B cell (primary cell): ENCODE results near the gene IGF2BP3.

ENCODE experiments used
- EZH2 ChIP-seq: IDR thresholded peaks from 2 replicates; pipeline ENCODE4 v1.6.1; 2012; ENCODE audit warnings: borderline replicate concordance, low read depth, mild to moderate bottlenecking, moderate library complexity, low read length; ENCODE audit not compliant: insufficient read depth, poor library complexity, severe bottlenecking
- TF ChIP-seq, protein P1 (sequence below): fragments of 200-600 bp; IDR thresholded peaks from one replicate; pipeline ENCODE4 v1.8.0; 2022; ENCODE audit warnings: antibody characterized with exemption, mild to moderate bottlenecking

DNA sequence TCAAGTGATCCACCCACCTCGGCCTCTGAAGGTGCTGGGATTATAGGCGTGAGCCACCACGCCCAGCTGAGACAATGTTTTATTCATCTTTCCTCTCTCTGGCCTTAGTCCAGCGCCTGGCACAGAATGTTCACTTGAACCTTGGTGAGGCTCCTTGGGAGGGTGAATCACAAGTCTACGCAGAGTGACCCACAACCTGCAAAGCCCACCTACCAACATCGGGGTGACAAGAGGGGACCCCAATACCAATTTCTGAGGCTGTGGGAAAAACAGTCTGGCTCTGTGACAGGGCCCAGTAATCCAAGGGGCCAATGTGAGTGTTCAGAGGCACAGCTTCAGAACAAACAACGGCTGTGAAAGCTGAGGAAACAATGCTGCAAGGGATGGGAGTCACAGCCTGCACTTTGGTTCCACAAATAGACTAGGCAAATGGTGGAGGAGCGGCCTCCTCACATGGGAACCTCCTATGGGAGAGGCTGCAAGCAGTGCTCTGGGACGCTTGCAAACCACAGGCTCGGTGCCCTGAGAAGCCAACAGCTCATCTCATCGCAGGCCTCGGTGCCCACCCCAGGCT lies 176.7 kb downstream of the IGF2BP3 start:
- TF ChIP-seq, protein P1, sequence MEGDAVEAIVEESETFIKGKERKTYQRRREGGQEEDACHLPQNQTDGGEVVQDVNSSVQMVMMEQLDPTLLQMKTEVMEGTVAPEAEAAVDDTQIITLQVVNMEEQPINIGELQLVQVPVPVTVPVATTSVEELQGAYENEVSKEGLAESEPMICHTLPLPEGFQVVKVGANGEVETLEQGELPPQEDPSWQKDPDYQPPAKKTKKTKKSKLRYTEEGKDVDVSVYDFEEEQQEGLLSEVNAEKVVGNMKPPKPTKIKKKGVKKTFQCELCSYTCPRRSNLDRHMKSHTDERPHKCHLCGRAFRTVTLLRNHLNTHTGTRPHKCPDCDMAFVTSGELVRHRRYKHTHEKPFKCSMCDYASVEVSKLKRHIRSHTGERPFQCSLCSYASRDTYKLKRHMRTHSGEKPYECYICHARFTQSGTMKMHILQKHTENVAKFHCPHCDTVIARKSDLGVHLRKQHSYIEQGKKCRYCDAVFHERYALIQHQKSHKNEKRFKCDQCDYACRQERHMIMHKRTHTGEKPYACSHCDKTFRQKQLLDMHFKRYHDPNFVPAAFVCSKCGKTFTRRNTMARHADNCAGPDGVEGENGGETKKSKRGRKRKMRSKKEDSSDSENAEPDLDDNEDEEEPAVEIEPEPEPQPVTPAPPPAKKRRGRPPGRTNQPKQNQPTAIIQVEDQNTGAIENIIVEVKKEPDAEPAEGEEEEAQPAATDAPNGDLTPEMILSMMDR, result no peak
- TF ChIP-seq EZH2, result no peak
